ENCODE results near the gene KIF26B.

GRCh38 chr1:245561665-245562234, 407.0 kb downstream of the KIF26B start:
- no peak for TF ChIP-seq ZFP30 (CRISPR knock-in tag; IDR thresholded peaks at IDR 0.05)
- TF ChIP-seq ZNF8 (CRISPR knock-in tag; IDR thresholded peaks at IDR 0.05) = no peak
- TF ChIP-seq, protein P1, sequence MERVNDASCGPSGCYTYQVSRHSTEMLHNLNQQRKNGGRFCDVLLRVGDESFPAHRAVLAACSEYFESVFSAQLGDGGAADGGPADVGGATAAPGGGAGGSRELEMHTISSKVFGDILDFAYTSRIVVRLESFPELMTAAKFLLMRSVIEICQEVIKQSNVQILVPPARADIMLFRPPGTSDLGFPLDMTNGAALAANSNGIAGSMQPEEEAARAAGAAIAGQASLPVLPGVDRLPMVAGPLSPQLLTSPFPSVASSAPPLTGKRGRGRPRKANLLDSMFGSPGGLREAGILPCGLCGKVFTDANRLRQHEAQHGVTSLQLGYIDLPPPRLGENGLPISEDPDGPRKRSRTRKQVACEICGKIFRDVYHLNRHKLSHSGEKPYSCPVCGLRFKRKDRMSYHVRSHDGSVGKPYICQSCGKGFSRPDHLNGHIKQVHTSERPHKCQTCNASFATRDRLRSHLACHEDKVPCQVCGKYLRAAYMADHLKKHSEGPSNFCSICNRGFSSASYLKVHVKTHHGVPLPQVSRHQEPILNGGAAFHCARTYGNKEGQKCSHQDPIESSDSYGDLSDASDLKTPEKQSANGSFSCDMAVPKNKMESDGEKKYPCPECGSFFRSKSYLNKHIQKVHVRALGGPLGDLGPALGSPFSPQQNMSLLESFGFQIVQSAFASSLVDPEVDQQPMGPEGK (CRISPR knock-in tag; IDR thresholded peaks at IDR 0.05; ENCODE audit: borderline replicate concordance) = no peak
- no peak for TF ChIP-seq TCF4 (CRISPR knock-in tag; IDR thresholded peaks at IDR 0.05; ENCODE audit: borderline replicate concordance)
- no peak for TF ChIP-seq ISL1 (CRISPR knock-in tag; IDR thresholded peaks at IDR 0.05)
- no peak for TF ChIP-seq ESRRG (CRISPR knock-in tag; IDR thresholded peaks at IDR 0.05)
- no peak for TF ChIP-seq PPARA (CRISPR knock-in tag; IDR thresholded peaks at IDR 0.05; ENCODE audit: borderline replicate concordance)

Measured in SK-N-SH treated with all-trans-retinoic acid at 6 μM for 48 hours (cell line).